Stimulated activated CD4-positive, alpha-beta T cell treated with anti-CD3 and anti-CD28 coated beads, TNF-alpha, amount 100 ng/mL, for 4 hours (primary cell): ENCODE results near the gene IZUMO4.
A peak's percentile ranks its signal among the peaks of the same experiment; 100 is the strongest.

ENCODE experiments used
- DNase-seq, 3 experiments: peaks; one replicate each; pipeline ENCODE4 v3.0.0-alpha.2; 2020; ENCODE audit warnings: low read depth in 3 of 3

IZUMO4 gene, protein sequence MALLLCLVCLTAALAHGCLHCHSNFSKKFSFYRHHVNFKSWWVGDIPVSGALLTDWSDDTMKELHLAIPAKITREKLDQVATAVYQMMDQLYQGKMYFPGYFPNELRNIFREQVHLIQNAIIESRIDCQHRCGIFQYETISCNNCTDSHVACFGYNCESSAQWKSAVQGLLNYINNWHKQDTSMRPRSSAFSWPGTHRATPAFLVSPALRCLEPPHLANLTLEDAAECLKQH

DNA sequence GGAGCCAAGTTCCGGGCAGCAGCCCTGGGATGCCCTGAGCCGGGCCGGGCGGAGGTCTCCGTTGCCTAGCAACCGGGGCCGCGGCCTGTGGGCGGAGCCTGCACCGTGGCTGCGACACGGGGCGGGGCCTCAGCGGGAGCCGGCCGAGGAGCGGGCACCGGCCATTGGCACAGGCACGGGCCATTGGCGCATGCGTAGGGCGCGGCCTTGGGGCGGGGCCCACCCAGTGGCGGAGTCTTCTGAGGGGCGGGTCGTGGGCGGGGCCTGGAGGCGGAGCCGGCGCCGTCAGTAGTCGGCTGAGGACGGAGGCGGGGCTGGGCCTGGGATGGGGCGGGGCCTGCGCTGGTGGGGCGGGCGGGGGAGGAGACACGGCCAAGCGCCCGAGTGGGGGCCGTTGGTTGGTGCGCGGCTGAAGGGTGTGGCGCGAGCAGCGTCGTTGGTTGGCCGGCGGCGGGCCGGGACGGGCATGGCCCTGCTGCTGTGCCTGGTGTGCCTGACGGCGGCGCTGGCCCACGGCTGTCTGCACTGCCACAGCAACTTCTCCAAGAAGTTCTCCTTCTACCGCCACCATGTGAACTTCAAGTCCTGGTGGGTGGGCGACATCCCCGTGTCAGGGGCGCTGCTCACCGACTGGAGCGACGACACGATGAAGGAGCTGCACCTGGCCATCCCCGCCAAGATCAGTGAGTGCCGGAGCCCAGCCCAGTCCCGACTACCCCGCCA lies at the start of gene IZUMO4:
TSS of gene IZUMO4 (plus strand) at position 436 of the 723 bp plus-strand sequence. CDS start at position 467, 31 bp downstream.
- peak; percentile 100 for DNase-seq

DNA sequence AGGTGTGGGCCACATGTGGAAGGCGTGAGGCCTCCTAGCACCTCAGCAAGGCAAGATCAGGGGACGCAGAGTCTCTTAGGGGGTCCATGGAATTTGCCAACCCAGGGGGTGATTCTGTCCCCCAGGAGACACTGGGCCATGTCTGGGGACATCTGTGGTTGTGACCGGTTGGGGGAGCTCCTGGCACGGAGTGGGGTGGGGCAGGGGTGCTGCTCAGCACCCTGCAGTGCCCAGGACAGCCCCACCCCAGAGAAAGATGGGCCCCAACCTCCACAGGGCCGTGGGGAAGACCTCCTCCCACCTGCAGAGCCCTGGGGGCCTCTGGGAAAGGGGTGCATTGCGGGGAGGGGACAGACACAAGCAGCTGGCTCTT lies 49.7 kb upstream of the IZUMO4 start:
- DNase-seq: no peak

DNA sequence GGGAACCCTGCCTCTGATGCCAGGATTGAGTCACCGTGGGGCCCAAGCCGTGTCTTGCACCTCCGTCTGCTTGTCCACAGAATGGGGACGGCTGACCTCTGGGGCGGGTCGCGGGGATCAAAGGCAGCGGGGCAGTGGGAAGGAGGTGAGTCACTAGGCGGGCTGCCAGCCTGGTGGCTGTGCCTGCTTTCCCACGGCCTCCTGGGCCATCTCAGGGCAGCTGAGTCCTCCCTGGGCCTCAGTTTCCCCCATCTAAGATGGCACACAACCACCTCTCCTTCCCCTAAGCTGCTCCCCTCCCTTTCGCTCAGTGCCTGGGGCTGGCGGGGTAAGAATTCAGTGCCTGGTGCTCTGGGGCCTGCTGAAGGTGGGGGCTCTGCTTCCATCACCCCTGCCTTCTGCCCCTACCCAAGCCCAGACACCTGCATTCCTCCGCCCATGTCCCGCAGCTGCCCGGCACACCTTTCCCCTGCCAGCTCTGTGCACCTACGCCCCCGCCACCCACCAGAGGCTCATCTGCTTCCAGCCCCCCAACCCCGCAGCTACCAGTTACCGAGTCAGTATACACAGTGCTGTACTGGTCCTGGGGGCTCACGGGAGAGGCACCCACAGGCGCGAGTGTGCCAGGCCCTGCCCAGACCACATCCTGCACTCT lies 49.1 kb upstream of the IZUMO4 start:
- DNase-seq: no peak

DNA sequence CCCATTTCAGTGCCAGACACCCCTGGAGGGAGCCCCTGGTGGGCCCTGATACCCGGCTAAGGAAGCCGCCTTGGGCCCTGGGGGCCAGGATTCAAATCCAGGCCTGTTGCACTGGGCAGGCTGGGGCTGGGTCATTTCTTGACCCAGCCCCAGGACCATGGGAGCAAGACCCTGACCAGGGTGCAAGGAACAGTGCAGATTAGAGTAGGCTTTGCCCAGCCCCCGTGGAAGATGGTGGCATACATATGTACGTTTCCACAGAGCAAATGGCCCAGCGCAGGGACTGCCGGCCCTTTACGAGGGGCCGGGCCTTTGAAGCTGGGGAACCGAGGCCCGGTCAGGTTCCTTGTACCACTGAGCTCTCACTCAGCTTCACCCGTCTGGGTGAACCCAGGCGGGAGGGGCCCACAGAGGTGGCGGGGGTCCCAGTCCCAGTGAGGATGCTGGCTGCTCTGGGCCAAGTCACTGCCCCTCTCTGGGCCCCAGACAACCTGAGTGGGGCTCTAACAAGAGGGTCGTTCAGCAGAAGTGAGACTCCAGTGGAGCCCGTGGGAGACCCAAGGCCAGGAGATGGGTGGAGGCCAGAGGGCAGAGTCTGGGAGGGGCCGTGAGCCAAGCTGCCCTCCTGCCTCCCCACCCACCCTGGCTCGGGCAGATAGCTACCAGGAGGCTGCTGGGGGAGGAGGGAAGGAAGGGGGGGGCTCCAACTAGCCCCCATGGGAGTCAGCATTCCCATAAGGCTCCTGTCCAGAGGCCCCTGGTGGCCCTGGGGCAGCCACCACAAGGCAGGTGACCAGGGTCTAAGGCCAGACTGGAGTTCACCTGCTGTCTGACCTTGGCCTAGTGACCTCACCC lies 48.4 kb upstream of the IZUMO4 start:
- DNase-seq: no peak

DNA sequence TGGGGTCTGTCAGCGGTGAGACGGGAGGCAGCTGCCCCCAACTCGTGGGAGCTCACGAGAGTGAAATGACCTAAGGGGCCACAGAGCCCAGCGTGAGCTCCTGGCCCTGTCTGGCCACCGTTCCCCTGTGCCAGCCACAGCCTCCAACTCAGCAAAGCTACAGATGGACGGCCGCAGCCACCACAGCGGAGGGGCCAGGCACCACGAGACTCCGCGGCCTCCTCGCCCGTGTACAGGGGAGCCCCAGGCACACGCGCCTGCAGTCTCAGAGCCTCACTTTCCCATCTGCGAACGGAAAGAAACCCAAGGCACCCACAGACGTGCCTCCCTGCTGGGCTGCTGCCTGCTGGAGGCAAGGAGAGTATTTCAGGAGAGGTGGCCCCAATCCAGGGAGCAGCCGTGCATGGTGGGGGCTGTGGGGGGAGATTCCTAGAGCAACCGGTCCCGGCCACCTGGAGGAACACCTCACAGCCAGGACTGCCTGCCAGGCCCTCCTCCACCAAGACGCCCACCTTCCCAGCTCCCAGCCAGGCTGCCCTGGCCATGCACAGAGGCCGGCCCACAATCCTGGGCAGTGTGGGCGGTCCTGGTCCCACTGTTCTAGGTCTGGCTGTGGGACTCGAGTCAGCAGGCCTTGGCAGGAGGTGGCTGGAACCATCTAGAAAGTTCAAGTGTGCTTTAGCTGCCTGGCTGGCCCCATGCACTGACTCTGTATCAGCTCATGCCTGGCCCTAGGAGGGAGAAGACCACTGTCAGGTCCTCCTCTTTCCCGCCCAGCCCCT lies 47.6 kb upstream of the IZUMO4 start:
- no peak for DNase-seq

DNA sequence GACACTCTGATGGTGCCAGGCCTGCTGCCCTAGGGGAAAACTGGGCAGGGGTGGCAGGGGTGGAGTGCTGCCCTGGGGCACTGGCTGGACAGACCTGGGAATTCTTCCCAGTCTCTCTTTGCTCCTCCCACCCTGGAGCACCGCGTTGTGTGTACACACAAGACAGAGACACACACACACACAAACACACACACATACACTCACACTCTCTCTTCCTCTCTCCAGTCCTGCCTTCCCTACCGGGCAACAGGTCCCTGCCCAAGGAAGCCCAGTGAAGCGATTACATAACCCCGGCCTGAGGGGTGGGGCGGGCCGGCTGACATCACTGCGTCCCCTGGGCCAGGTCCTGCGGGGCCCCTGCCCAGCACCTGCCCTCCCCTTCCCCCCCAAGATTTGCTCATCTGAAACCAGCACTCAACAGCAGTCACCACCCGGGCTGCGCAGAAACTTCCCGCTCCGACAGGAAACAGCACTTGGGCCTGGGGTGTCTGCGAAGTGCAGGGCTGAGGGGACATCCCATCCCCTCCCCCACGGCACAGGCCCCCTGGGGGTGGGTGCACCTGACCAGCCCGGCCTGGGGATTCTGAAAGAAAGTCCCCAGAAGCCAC lies 46.9 kb upstream of the IZUMO4 start:
- peak in 1 of 3 experiments; percentile 47 for DNase-seq

DNA sequence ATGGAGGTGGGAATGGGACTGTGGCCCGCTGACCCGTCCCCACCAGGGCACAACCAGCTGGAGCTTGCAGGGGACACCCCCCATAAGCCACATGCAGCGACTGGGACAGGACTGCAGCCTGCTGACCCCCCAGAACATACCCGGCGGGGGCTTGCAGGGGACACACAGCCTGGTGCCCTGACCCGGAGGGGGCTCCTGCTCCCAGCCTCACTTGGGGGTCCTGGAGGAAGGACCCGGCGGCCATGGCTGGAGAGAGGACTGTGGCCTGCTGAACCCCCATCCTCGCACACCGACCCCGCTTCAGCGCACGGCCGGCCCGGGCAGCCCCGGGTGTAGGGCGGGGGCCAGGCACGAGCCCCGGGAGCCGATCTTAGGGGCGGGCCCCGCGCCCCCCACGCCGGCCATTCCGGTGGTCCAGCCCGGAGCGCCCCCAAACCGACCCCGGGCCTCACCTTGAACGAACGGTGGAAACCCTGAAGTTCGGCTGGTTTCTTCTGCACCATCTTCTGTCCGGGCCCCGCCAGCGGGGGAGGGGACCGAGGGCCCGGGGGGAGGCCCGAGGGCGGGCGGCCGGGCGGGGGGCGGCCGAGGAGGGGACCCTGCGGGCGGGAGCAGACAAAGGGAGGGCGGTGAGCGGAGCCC lies 46.2 kb upstream of the IZUMO4 start:
- DNase-seq: no peak

DNA sequence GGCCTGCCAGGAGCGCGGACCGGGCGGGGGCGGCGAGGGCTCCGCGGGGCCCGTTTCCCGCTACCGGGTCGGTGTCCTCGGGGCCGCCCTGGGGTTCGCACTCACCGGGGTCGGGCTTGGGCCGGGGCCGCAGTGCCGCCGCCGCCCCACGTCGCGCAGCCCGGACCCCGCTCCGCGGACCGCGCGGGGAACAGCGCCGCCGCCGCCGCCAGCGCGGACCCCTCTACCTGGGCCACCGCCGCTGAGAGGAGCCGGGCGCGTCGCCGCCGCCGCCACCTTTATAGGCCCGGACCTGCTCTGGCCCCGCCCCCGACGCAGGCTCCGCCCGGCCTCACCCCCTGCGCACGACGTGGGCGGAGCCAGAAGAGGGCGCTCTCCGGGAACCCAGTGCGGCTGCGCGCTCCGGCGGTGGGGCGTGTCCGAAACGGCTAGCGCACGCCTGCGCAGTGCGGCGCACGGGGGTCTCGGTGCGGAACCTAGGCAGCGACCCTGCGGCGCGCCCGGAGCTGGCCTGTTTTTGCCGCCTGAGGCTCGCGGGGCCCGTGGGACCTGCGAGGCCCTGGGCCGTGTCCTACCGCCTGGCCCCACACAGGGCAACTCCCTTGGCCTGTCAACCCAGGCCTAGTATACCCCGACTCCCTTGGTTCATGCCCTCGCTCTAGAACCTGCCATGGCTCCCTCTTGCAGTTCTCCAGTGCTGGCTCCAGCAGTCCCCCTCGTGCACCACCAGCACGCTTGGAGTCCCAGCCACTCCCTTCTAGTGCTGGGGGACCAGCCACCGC lies 45.5 kb upstream of the IZUMO4 start, which contains the start of gene MKNK2:
TSS of gene MKNK2 (minus strand) at position 254 of the 782 bp plus-strand sequence. CDS start 393 bp downstream, outside the sequence.
- peak; percentile 90 to 95 (median 92) for DNase-seq

DNA sequence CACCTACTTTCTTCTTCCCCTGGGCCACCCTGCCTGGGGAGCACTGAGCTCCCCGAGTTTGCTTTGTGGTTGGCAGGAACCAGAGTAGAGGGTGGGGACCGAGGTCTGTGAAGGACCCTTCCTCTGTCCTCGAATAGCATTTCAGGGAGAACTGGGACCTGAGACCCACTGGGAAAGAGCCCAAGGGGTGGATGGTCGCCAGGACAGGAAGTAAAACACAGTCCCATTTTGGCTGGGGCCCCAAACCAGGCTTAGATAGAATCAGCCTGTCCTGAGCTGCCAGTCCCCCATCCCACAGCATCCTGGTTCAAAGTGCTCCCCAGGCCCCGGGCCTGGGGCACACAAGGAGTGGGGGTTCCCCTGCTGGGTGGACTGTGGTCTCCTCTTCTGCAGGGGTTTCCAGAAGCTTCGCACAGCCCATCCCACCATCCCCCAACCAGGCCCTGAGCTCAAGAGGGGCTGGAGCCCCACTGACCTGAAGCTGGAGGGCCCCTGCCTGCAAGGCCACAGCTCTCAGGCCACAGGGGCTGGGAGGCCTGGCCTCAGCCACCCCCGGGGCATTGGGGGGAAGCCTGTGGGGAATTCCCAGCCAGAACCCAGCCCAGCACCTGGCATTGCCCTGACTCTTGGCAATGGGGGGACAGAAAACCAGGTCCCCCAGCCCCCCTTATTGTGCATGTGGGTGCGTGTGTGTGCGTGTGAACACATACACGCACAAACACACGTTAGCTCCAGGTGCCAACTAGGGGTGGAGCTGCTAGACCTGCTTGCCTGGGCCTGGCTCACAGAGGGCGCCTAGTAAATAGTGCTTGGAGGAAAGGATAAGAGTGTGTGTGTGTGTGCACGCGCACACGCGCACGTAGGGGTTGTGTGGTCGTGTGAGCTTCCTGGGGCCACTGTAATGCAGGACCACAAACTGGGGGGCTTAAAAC lies 44.7 kb upstream of the IZUMO4 start:
- DNase-seq: no peak

DNA sequence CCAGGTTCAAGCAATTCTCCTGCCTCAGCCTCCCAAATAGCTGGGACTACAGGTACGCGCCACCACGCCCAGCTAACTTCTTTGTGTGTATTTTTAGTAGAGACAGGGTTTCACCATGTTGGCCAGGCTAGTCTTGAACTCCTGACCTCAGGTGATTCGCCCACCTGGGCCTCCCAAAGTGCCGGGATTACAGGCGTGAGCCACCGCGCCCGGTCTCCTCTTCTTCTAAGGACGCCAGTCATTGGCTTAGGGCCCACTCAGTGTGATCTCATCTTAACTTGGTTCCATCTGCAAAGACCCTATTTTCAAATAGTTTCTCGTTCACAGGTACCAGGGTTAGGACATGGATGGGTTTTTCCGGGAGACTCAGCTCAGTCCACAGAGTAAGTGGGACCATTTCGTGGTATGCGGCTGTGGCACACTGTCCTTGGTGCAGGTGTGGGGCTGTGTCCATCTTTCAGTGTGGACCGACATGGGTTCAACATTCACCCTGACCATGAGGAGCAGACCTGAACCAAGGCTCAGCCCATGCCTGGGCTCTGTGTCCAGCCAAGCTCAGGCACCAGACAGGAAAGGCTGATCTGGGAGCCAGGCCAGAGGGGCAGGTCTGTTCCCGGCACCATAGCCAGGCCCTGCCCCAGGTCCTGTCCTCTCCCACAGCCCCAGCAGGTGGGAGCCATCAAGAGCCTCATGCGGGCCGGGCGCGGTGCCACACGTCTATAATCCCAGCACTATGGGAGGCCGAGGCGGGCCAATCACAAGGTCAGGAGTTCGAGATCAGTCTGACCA lies 42.9 kb upstream of the IZUMO4 start:
- DNase-seq: no peak

DNA sequence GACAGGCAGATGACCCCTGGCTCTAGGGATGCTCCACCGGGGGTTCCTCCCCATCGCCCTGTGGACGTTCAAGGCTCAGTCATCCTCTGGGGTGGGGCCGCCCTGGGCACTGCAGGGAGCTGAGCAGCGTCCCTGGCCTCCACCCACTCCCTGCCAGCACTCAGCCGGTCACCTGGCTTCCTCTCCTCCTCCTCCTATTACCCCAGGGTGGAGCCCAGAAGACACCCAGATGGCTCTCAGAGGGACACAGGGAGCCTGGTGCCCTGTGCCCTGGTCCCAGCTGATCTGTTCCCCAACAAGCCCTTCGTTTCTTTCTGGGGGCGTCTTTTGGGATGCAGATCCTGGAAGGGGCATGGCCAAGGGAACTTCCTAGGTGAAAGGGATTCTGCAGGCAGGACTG lies 42.0 kb upstream of the IZUMO4 start:
- no peak for DNase-seq

DNA sequence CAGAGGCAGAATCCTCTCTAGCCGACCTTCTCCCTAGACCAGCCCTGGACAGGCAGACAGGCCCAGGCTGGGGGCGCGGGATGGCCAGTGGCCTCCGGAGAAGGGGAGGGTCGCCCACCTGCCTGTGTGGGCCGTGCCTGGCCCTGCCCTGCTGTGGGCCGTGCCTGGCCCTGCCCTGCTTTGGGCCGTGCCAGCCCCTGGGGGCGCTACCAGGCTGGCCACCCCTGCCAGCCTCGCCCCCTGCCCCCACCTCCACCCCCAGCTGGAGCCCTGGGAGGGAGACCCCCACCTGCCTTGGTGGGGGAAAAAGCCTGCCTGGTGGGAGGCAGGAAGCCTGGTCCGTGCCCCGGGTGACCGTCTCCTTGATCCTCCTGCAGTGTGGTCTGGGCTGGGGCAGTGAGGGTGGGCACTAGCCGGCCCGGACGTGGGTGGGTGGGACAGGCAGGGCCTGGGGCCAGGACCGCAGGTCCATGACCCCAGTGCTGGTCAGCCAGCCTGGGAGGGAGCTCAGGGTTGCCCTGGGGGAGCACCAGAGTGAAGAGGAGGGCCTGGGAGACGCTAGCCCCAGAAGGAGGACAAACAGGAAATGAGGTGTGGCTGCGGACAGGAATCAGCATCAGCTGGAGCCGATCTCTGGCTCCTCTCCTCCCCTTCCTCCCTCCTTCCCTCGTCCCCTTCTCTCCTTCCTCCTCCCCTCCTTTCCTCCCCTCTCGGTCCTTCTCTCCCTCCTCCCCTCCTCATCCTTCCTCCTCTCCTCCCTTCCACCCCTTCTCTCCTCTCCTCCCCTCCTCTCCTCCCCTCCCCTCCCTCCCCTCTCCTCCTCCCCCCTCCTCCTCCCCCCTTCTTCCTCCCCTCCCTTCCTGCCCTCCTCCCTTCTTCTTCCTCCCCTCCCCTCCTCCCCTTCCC lies 40.5 kb upstream of the IZUMO4 start:
- no peak for DNase-seq

DNA sequence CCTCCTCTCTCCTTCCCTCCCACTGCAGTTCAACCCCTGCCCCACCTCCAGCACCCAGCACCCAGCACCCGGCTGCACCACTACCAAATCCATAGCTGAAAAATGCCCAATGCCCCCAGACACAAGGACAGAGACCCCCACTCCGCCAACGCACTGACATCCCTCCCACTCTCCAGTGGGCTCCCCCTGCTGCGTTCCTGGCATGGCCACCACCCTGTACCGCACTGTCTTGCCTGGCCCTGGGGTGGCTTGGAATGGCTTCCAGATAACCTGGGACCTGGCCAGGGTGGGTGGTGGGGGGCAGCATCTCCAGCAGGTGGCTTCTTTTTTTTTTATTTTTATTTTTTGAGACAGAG lies 39.9 kb upstream of the IZUMO4 start:
- no peak for DNase-seq

DNA sequence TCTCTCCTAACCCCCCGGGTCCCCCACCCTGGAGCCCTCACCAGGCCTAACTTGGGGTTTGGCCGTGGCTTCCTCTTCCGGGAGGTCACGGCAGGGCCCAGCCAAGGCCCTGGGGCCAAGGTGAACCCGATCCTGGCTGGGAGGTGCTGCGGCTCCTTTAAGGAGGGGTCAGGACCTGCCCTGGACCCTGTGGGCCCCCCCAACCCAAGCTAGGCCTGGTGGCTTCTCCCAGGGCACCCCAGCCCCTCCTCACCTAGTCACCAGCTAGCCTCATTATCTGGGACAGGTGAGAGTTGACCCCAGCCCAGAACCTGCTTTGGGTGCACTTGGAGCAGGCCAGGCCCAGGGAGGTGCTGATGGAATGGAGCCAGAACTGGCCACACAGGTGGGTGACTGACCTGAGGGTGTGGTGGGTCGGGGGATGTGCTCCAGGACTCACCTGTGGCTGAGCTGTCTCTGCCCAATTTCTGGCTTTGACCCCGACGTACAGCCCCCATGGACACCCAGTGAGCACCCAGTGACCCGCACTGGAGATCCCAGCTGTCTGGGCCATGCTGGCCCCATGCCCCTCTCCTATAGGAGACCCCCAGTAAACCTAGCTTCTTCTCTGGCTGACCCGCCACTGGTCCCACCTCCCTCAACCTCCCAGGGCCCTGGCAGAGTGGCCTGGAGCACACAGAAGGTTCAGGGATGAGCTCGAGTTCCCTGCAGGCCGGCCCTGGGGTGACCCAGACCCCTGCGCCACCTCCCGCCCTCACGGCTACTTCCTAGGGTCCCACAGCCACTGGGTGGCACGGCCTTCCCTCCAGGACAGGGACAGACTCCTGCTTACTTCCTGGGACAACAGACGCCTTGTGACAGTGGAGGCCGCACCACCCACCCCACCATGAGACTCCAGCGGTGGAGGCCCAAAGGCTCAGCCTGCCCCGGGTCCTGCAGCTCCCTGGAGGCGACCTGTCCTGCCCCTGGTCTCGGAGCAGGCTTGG lies 38.9 kb upstream of the IZUMO4 start:
- no peak for DNase-seq
